Esophagus muscularis mucosa (tissue), 4 donors: Measurements from ENCODE around the gene DBF4B. TPM values are rescaled to one million over a fixed set of nuclear protein-coding genes. Genes with fewer than 3 reads are reported as not detected.
A peak's percentile ranks its signal among the peaks of the same experiment; 100 is the strongest.
"Not testable (repeated sequence)": the region's sequence is repeated elsewhere in the genome, so short reads cannot be mapped to it uniquely, and the experiment has no call there.

Experiments used
- DNase-seq: peaks from one replicate; pipeline ENCODE4 v3.0.0-alpha.2; 2017; ENCODE audit errors: extremely low spot score
- H3K27ac ChIP-seq, 4 donors: fragments of 200-600 bp; sonication (generic); replicated peaks in 1 of 4; 1 replicate in 3 of 4; 2 replicates in 1 of 4; pipeline ENCODE4 v1.5.1; 2016 to 2019; ENCODE audit warnings: mild to moderate bottlenecking in 1 of 4
- H3K27me3 ChIP-seq, 4 donors: fragments of 200-600 bp; sonication (generic); one replicate each; pipeline versions ENCODE4 v1.5.1 to v1.6.0; 2016 to 2019
- H3K36me3 ChIP-seq, 4 donors: fragments of 200-600 bp; sonication (generic); one replicate each; pipeline ENCODE4 v1.5.1; 2016 to 2019
- H3K4me1 ChIP-seq, 4 donors: fragments of 200-600 bp; sonication (generic); one replicate each; pipeline ENCODE4 v1.5.1; 2016 to 2019
- H3K4me3 ChIP-seq, 4 donors: fragments of 200-600 bp; sonication (generic); 1 replicate in 2 of 4; 2 replicates in 2 of 4; pipeline ENCODE4 v1.5.1; 2016 to 2019; ENCODE audit warnings: mild to moderate bottlenecking in 4 of 4, moderate library complexity in 1 of 4
- H3K9me3 ChIP-seq, 4 donors: fragments of 200-600 bp; sonication (generic); 1 replicate in 3 of 4; 2 replicates in 1 of 4; pipeline ENCODE4 v1.5.1; 2016 to 2019
- CTCF ChIP-seq, 3 experiments: fragments of 200-600 bp in 2 of 3; fragments of 450-650 bp in 1 of 3; sonication (generic) in 2 of 3; IDR thresholded peaks; one replicate each; pipeline ENCODE4 v1.5.1; 2017 to 2019; ENCODE audit warnings: antibody characterized with exemption in 3 of 3, mild to moderate bottlenecking in 2 of 3, moderate library complexity in 1 of 3
- EP300 ChIP-seq: sonication (generic); formaldehyde crosslinking; IDR thresholded peaks from one replicate; pipeline ENCODE4 v1.6.1; 2017; ENCODE audit warnings: antibody characterized with exemption
- POLR2A ChIP-seq: fragments of 450-650 bp; IDR thresholded peaks from one replicate; pipeline ENCODE4 v1.6.1; 2017; ENCODE audit warnings: antibody characterized with exemption, moderate library complexity, mild to moderate bottlenecking, low read depth
- POLR2AphosphoS5 ChIP-seq, 2 donors: sonication (generic); formaldehyde crosslinking; IDR thresholded peaks; one replicate each; pipeline ENCODE4 v1.6.1; 2017; ENCODE audit warnings: antibody characterized with exemption in 2 of 2
- WGBS: methylation state at CpG from one replicate; pipeline ENCODE4 v1.1.5; 2018; 5-methylcytosine and 5-hydroxymethylcytosine counted together
- intact Hi-C: fragments of 100-400 bp; cut with DNase I; formaldehyde crosslinking; loops from one replicate; pipeline ENCODE4 v1.15.1; 2023
- total RNA-seq, 4 donors: library from RNA; depleted of rRNA; stranded (reverse); fragments of >200 nt; gene quantifications; one replicate each; pipeline versions ENCODE4 v1.1.0 to v1.2.1, GENCODE V29; 2016

DBF4B gene
- total RNA-seq, 4 donors from 2014 or later: 3.7 to 7.5 (median 5.2) TPM

- Histone ChIP-seq H3K4me3 (no peak overlapping the region), H3K27me3 (no peaks in the 10 kb centered on the region), H3K9me3 (no peaks in the 10 kb centered on the region), H3K4me1 (peaks cover 16 to 40% (median 27%) of the 10 kb centered on the region in 4 donors), H3K27ac (no peak overlapping the region), H3K36me3 (peaks cover 15 to 47% (median 20%) of the 10 kb centered on the region in 4 donors)
- no peak for DNase-seq
- TF ChIP-seq POLR2A (no peak), EP300 (no peak), CTCF (IDR thresholded peaks at IDR 0.05) (no peak), POLR2AphosphoS5 (IDR thresholded peaks at IDR 0.05) (no peak)
- intact Hi-C loops: no loop called here
- 90% methylated on average over 1 of the region's 1 CpG for WGBS
Observed at GRCh38 chr17:44687756-44688155, 20.7 kb upstream of the DBF4B start.

GRCh38 chr17:44688200-44688599 is 20.3 kb upstream of the DBF4B start:
- Histone ChIP-seq H3K9me3 (no peaks in the 10 kb centered on the region), H3K27ac (peak overlapping the region in 3 of 4 donors; percentile 80 to 88 (median 86)), H3K27me3 (no peaks in the 10 kb centered on the region), H3K4me3 (no peak overlapping the region), H3K36me3 (peaks cover 11 to 42% (median 16%) of the 10 kb centered on the region in 4 donors), H3K4me1 (peaks cover 16 to 40% (median 27%) of the 10 kb centered on the region in 4 donors)
- no peak for DNase-seq
- intact Hi-C loops: no loop called here
- no peak for TF ChIP-seq EP300
- no peak for TF ChIP-seq CTCF (IDR thresholded peaks at IDR 0.05)
- no peak for TF ChIP-seq POLR2AphosphoS5 (IDR thresholded peaks at IDR 0.05)
- TF ChIP-seq POLR2A: no peak
- 83% methylated on average over 2 of the region's 2 CpGs for WGBS

GRCh38 chr17:44688675-44689476 is 19.6 kb upstream of the DBF4B start:
- no peak for TF ChIP-seq CTCF (IDR thresholded peaks at IDR 0.05)
- TF ChIP-seq POLR2A: no peak
- no peak for TF ChIP-seq EP300

GRCh38 chr17:44689477-44690217 is 18.8 kb upstream of the DBF4B start, which contains the start of gene CCDC43:
Gene CCDC43 (minus strand): TSS chr17:44689776. CDS start chr17:44689753, 23 bp downstream.
- peak; percentile 94 for DNase-seq
- Histone ChIP-seq H3K9me3 (no peaks in the 10 kb centered on the region), H3K36me3 (peaks cover 0 to 28% (median 3%) of the 10 kb centered on the region in 4 donors), H3K27ac (peak within 1 kb of the TSS; percentile 80 to 88 (median 87)), H3K4me1 (peaks cover 16 to 40% (median 27%) of the 10 kb centered on the region in 4 donors), H3K4me3 (peak within 1 kb of the TSS; percentile 74 to 91 (median 78)), H3K27me3 (no peaks in the 10 kb centered on the region)
- under 1% methylated on average over 27 of the region's 51 CpGs for WGBS
- intact Hi-C loops: loop anchor here (10.0 kb wide), 1 partner anchor 55 kb away; no protein-coding TSS in a partner anchor
- TF ChIP-seq EP300 (no peak), POLR2AphosphoS5 (IDR thresholded peaks at IDR 0.05) (peak; percentile 87 to 93), CTCF (IDR thresholded peaks at IDR 0.05) (peak in 1 of 3 experiments; percentile 21)

More at GRCh38 chr17:44688675-44689476, 19.6 kb upstream of the DBF4B start:
- Histone ChIP-seq H3K27ac (peak overlapping the region; percentile 80 to 88 (median 87)), H3K36me3 (peaks cover 5 to 35% (median 9%) of the 10 kb centered on the region in 4 donors), H3K27me3 (no peaks in the 10 kb centered on the region), H3K4me3 (peak overlapping the region; percentile 74 to 91 (median 78)), H3K9me3 (no peaks in the 10 kb centered on the region), H3K4me1 (peaks cover 16 to 40% (median 27%) of the 10 kb centered on the region in 4 donors)
- no peak for DNase-seq
- WGBS: 5% methylated on average over 12 of the region's 13 CpGs
- intact Hi-C loops: no loop called here

GRCh38 chr17:44690746-44691306 is 17.6 kb upstream of the DBF4B start:
- H3K4me1 ChIP-seq: peaks cover 16 to 35% (median 27%) of the 10 kb centered on the region in 4 donors
- peaks cover 0 to 17% (median 2%) of the 10 kb centered on the region in 4 donors for H3K36me3 ChIP-seq
- intact Hi-C loops: loop anchor here (10.0 kb wide), 1 partner anchor 56 kb away; no protein-coding TSS in a partner anchor
- WGBS: 86% methylated on average over 21 of the region's 21 CpGs
- H3K9me3 ChIP-seq, DNase-seq, H3K27me3 ChIP-seq: not testable (repeated sequence)
- H3K4me3 ChIP-seq: peak overlapping the region in 1 of 4 donors; percentile 75
- peak overlapping the region; percentile 80 to 88 (median 87) for H3K27ac ChIP-seq
